Right hindlimb (tissue), 1 donor: ENCODE results near the gene CAD.
A peak's percentile ranks its signal among the peaks of the same experiment; 100 is the strongest.
"Not testable (repeated sequence)": the region's sequence is repeated elsewhere in the genome, so short reads cannot be mapped to it uniquely, and the experiment has no call there.

Experiments used
- DNase-seq: peaks from one replicate; pipeline ENCODE4 v3.0.0-alpha.2; 2018

Gene CAD

DNA sequence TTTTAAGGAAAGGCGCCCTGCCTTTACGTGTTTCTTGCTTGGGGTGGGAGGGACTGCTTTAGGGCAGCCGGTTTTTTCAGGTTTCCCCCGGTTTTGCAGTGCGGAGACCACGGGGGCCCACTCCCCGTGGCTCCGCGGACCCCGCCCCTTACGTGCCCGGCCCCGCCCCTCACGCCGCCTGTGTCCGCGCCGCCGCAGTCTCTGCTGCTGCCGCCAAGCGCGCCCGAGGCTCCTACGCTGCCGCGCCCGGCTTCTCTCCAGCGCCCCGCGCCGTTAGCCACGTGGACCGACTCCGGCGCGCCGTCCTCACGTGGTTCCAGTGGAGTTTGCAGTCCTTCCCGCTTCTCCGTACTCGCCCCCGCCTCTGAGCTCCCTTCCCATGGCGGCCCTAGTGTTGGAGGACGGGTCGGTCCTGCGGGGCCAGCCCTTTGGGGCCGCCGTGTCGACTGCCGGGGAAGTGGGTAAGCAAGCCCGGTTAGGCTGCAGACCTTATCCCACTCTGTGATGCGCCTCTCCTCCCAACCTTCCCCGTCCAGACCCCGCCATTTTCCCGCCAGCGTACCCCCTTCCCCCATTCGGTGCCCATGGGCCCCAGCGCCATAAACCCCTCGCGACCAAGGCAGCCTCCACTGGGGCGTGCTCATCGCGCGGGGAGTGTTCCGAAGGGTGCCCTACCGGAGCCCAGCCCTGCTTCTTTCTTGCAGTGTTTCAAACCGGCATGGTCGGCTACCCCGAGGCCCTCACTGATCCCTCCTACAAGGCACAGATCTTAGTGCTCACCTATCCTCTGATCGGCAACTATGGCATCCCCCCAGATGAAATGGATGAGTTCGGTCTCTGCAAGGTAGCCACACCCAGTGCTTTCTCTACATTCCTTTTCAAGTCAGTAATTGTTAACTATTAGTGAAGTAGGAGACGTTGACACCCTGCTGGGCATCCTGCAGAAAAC, at the start of gene CAD:
Gene CAD, plus strand, starts transcription at position 197 of the 949 bp plus-strand sequence. Its CDS starts 183 bp downstream, at position 380.
- peak; percentile 90 for DNase-seq

GRCh38 chr2:27170581-27171337, 46.4 kb upstream of the CAD start:
- no peak for DNase-seq

DNA sequence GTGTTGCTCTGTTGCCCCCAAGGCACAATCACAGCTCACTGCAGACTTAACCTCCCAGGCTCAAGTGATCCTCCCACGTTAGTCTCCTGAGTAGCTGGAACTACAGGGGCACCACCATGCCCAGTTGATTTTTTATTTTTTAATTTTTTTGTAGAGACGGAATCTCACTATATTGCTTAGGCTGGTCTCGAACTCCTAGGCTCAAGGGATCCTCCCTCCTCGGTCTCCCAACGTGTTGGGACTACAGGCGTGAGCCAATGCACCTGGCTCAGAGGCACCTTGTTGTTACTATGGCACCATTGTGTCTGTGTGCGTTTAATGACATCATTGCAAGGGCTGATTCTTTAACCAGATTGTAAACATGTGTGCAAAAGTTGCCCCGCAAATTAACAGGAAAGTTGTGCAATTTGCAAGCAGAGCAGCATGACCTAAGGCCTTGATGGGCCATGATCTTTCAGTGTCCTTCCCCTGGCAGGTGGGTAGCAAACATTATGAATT, 45.8 kb upstream of the CAD start:
- no peak for DNase-seq

DNA sequence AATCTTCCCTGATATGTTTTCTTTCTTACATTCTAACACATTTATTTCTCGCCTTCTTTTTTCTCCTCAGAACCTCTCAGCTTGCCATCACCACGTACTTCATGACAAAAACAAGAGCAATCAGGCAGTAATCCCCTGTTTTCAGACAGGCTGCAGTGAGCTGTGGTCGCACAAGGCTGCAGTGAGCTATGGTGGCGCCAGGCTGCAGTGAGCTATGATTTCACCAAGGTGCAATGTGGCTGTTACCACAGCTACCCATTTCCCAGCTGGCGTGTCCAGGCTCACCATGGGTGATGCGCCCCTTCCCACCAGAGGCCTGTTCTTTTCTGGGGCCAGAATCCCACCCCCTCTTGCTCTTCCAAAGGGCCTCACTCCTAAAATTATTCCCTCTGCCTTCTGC, 42.5 kb upstream of the CAD start:
- no peak for DNase-seq

DNA sequence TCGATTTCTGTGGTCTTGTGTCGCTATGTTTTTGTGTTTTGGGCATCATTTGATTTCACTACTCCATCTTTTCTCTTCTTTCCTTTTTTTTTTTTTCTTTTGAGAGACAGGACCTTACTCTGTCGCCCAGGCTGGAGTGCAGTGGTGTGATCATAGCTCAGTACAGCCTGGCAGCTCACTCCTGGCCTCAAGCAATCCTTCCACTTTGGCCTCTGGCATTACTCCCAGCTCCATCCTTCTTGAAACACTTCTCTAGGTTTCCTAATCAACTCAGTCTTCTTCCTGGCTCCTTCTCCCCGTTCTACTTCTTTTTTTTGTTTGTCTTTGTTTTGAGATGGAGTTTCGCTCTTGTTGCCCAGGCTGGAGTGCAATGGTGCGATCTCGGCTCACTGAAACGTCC, 41.8 kb upstream of the CAD start:
- DNase-seq = no peak

DNA sequence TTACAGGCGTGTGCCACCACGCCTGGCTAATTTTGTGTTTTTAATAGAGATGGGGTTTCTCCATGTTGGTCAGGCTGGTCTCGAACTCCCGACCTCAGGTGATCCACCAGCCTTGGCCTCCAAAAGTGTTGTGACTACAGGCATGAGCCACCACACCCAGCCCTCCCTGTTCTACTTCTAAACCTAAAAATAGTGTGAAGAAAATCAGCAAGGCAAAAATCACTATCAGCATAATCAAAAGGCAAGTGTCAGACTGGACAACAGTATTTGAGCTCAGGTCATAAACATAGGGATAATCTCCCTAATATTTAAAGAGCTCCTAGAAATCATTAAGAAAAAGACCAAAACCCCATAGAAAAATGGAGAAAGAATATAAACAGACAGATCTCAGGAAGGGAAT, 41.4 kb upstream of the CAD start:
- DNase-seq = not testable (repeated sequence)

DNA sequence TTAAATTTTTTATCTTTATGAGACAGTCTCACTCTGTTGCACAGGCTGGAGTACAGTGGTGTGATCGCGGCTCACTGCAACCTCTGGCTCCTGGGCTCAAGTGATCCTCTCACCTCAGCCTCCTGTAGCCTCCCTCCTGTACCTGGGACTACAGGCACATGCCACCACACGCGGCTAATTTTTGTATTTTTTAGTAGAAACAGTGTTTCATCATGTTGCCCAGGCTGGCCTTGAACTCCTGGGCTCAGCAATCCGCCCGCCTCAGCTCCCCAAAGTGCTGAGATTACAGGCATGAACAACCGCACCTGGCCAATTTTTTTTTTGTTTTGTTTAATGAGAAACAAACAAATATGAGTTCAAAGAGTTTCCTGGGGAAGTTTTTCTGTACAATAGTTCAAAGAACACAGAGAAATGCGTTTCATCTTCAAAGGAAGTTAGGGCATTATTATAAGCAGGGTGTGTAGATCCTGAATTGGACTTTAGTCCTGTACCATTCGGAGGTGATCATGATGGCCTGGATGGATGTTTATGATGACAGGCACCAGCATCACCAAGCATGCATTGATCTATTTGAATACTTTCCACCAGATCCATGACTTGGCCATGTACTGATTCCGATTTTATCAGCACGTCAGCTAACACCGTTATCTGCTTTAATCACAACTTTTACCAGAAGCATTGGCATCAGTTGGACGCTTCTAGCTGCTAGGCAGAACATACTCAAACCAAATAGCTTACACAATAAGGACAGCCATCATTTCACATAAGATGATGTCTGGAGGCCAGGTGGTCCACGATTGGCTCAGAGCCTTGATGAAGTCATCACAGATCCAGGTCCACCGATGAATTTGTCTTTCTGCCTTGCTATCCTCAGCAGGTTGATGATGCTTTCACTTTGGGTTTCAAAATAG, 39.5 kb upstream of the CAD start:
- DNase-seq = no peak

- DNase-seq = no peak
Observed at GRCh38 chr2:27178469-27178868, 38.7 kb upstream of the CAD start.

DNA sequence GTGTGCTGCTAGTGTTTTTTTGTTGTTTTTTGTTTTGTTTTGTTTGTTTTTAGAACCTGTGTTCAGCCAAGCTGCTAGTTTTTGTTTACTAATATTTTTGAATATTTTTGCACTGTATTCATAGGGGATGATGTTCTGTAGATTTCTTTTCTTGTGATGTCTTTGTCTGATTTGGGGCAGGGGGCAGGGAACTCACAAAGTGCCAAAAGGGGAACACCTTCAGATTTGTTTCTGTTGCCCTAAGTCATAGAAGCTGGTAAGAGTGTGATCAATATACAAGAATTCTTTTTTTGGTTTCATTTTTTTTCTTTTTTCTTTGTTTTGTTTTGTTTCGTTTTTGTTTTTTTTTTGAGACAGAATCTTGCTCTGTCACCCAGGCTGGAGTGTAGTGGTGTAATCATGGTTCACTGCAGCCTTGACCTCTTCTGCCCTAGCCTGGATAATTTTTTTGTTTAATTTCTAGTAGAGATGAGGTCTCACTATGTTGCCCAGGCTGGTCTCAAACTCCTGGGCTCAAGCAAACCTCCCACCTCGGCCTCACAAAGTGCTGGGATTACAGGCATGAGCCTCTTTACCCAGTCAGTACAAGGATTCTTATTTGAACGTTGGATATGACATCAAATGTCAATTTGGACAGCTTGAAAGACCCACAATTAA, 37.7 kb upstream of the CAD start:
- no peak for DNase-seq

- no peak for DNase-seq
Observed at GRCh38 chr2:27182346-27182745, 34.8 kb upstream of the CAD start.

- DNase-seq = no peak
Observed at GRCh38 chr2:27184115-27184514, 33.1 kb upstream of the CAD start.

DNA sequence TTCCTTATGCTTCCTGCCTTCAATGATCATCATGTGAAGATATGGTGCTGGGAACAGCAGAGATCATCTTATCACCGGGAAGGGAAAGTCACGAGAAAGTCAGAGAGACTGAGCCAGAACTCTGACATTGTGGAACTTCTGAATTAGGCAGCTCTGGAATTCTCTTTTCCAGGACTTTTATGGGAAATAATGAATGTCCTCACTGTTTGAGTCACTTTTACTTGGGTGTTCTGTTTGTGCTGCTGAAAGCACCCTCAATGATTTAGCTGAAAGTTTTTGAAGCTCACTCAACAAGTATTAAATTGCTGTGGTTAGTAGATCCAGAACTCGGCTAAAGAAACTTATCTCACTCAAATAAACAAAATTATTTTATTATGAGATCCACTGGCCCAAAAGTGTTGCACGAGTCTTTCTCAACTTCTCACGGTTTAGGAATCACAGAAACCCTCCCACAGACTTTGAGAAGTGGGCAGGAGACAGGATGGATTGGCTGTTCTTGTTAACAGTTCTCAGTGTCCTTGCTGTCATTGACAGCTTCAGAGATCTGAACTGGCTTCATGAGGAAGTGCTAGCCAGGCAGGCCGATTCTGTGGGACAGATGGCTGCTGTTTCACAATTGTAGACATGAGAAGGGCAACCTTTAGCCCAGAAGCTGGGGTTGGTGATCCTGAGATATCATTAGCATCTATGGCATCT, 31.7 kb upstream of the CAD start:
- no peak for DNase-seq

- DNase-seq = no peak
Observed at GRCh38 chr2:27186613-27187345, 30.4 kb upstream of the CAD start.

DNA sequence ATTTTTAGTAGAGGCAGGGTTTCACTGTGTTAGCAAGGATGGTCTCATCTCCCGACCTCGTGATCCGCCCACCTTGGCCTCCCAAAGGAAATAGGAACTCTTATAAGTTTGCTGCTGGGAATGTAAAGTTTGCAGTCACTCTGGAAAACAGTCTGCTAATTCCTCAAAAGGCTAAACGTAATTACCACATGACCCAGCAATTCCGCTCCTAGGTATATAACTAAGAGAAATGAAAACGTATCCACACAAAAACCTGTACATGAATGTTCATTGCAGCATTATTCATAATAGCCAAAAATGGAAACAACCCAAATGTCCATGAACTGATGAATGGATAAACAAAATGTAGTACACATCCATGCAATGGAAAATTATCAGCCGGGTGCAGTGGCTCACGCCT, 27.2 kb upstream of the CAD start:
- DNase-seq = no peak

- peak; percentile 57 for DNase-seq
Observed at GRCh38 chr2:27191070-27191829, 25.9 kb upstream of the CAD start.

DNA sequence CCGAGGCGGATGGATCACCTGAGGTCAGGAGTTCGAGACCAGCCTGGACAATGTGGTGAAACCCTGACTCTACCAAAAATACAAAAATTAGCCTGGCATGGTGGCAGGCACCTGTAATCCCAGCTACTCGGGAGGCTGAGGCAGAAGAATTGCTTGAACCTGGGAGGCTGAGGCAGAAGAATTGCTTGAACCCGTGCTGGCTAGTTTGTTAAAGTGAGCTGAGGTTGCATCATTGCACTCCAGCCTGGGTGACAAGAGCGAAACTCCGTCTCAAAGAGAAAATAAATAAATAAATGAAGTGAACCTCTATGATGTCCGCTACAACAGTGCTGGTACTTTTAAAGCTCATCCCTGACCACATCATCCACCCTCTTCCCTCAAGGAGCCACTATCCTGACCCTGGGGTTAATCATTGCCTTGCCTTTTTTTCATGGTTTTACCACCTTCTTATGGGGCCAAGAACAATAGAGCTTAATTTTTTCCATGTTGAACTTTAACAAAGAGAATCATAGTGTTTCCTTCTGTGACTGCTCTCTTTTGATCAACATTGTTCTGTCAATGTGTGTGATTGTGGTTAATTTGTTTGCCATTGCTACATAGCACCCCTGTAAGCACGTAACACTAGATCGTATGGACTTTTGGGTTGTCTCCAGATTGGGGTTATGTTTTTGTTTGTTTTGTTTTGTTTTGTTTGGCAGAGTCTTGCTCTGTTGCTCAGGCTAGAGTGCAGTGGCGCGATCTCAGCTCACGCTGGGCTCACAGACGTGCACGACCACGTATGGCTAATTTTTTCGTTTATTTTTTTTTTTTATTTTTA, 22.4 kb upstream of the CAD start:
- DNase-seq = no peak

DNA sequence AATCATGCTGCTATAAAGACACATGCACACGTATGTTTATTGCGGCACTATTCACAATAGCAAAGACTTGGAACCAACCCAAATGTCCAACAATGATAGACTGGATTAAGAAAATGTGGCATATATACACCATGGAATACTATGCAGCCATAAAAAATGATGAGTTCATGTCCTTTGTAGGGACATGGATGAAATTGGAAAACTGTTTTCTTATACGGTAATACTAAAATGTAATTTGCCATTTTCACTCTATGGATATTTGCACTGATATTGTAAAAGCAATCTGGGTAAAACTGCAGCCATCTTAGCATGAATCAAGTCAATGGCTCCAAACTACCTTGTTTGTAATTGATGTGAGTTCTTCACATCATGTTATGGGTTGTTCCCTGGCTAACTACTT, 21.4 kb upstream of the CAD start:
- DNase-seq = not testable (repeated sequence)

DNA sequence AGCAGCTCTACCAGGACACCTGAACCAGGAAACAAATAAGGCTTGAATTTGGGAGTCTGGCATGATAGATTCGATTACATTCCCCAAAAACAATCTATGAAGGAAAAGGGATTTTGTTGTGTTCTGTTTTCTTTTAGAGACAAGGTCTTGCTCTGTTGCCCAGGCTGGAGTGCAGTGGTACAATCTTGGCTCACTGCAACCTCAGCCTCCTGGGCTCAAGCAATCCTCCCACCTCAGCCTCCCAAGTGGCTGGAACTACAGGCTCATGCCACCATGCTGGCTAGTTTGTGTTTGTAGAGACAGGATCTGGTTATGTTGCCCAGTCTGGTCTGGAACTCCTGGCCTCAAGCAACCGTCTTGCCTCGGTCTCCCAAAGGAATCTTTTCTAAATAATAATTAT, 19.1 kb upstream of the CAD start:
- DNase-seq = not testable (repeated sequence)

DNA sequence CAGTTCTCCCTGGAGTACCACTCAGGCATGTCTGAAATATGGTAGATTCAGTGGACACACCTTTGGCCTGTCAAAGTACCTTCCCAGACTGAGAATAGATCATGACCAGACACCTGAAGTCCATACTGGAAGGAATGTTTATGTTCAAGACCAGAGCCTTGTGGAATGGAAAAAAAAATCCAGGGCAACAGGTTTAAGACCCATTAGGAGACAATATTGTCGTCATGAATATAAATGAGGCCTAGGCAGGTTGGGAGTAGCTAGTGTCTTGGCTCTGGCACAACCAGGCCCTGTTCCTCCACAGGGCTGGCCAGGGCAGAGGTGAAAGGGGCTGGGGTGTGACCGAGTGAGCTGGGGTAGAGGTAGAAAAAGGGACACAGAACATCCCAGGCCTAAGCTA, 18.5 kb upstream of the CAD start:
- DNase-seq = no peak
